Thoracic aorta (tissue), 2 donors: ENCODE results near the gene AMT. TPM values are rescaled to one million over a fixed set of nuclear protein-coding genes. Genes with fewer than 3 reads are reported as not detected.

Experiments used
- ATAC-seq: fragments of 150-250 bp; one replicate; pipeline ENCODE4 v1.8.0; 2017; ENCODE audit warnings: low read depth; ENCODE audit not compliant: insufficient number of reproducible peaks, low FRiP score
- DNase-seq: peaks from one replicate; pipeline ENCODE4 v3.0.0-alpha.2; 2020; ENCODE audit warnings: low spot score
- H3K27ac ChIP-seq, 2 donors: fragments of 200-600 bp; sonication (generic); 1 replicate in 1 of 2; 2 replicates in 1 of 2; pipeline ENCODE4 v1.5.1; 2016; ENCODE audit warnings: mild to moderate bottlenecking in 2 of 2, moderate library complexity in 2 of 2
- H3K27me3 ChIP-seq: fragments of 200-600 bp; sonication (generic); replicated peaks from 2 replicates; pipeline ENCODE4 v1.6.0; 2016; ENCODE audit warnings: mild to moderate bottlenecking; ENCODE audit not compliant: insufficient read depth
- H3K36me3 ChIP-seq: fragments of 200-600 bp; sonication (generic); one replicate; pipeline ENCODE4 v1.5.1; 2016
- H3K4me1 ChIP-seq, 2 donors: fragments of 200-600 bp; sonication (generic); 1 replicate in 1 of 2; 2 replicates in 1 of 2; pipeline versions ENCODE4 v1.5.1 to v1.6.0; 2016; ENCODE audit warnings: low read depth in 2 of 2, mild to moderate bottlenecking in 1 of 2; ENCODE audit not compliant: control insufficient read depth in 1 of 2
- H3K4me3 ChIP-seq: fragments of 200-600 bp; sonication (generic); 2 replicates; pipeline ENCODE4 v1.5.1; 2016; ENCODE audit warnings: mild to moderate bottlenecking
- H3K9me3 ChIP-seq: fragments of 200-600 bp; sonication (generic); 2 replicates; pipeline ENCODE4 v1.5.1; 2016
- CTCF ChIP-seq: fragments of 200-600 bp; sonication (generic); IDR thresholded peaks from one replicate; pipeline ENCODE4 v1.5.1; 2019; ENCODE audit warnings: antibody characterized with exemption
- total RNA-seq, 2 donors: library from RNA; depleted of rRNA; stranded (reverse); fragments of >200 nt; gene quantifications; one replicate each; pipeline versions ENCODE4 v1.1.0 to v1.2.3, GENCODE V29; 2016

The AMT gene
- total RNA-seq, 2 donors from 2014 or later, result 7.0 to 7.2 TPM

GRCh38 chr3:49466085-49466484 lies 43.8 kb upstream of the AMT start:
- no peak overlapping the region for H3K27ac ChIP-seq
- ATAC-seq (no peak), DNase-seq (no peak)
- no peak for TF ChIP-seq CTCF
- no peaks in the 10 kb centered on the region for H3K36me3 ChIP-seq
- H3K4me3 ChIP-seq, result no peak overlapping the region
- H3K4me1 ChIP-seq, result peaks cover 12 to 20% of the 10 kb centered on the region in 2 donors
- no peaks in the 10 kb centered on the region for H3K9me3 ChIP-seq
- no peaks in the 10 kb centered on the region for H3K27me3 ChIP-seq

GRCh38 chr3:49465270-49466034 lies 43.2 kb upstream of the AMT start:
- DNase-seq, result no peak
- no peak for ATAC-seq
- Histone ChIP-seq H3K4me3 (no peak overlapping the region), H3K27ac (no peak overlapping the region), H3K36me3 (no peaks in the 10 kb centered on the region), H3K27me3 (no peaks in the 10 kb centered on the region), H3K4me1 (peaks cover 12 to 18% of the 10 kb centered on the region in 2 donors), H3K9me3 (no peaks in the 10 kb centered on the region)
- no peak for TF ChIP-seq CTCF

GRCh38 chr3:49462222-49462621 lies 39.9 kb upstream of the AMT start:
- no peak for TF ChIP-seq CTCF
- Histone ChIP-seq H3K4me3 (no peak overlapping the region), H3K27ac (no peak overlapping the region), H3K27me3 (no peaks in the 10 kb centered on the region), H3K36me3 (no peaks in the 10 kb centered on the region), H3K9me3 (no peaks in the 10 kb centered on the region), H3K4me1 (no peaks in the 10 kb centered on the region)
- ATAC-seq (no peak), DNase-seq (no peak)

GRCh38 chr3:49461443-49462171 lies 39.3 kb upstream of the AMT start:
- no peaks in the 10 kb centered on the region for H3K36me3 ChIP-seq
- H3K4me3 ChIP-seq, result no peak overlapping the region
- H3K4me1 ChIP-seq, result no peaks in the 10 kb centered on the region
- no peak for ATAC-seq
- H3K27ac ChIP-seq, result no peak overlapping the region
- no peaks in the 10 kb centered on the region for H3K27me3 ChIP-seq
- H3K9me3 ChIP-seq, result no peaks in the 10 kb centered on the region
- TF ChIP-seq CTCF, result no peak
- DNase-seq, result no peak

- ATAC-seq (no peak), DNase-seq (no peak)
- Histone ChIP-seq H3K4me3 (no peak overlapping the region), H3K36me3 (no peaks in the 10 kb centered on the region), H3K4me1 (peaks cover 0 to 4% of the 10 kb centered on the region in 2 donors), H3K27me3 (no peaks in the 10 kb centered on the region), H3K9me3 (no peaks in the 10 kb centered on the region), H3K27ac (no peak overlapping the region)
- TF ChIP-seq CTCF, result no peak
These were observed 38.7 kb upstream of the AMT start for GRCh38 chr3:49460956-49461355.
